Psoas muscle (tissue), 8 donors: ENCODE data around the gene CALCOCO1. TPM values are rescaled to one million over a fixed set of nuclear protein-coding genes. Genes with fewer than 3 reads are reported as not detected.

ENCODE experiments used
- ATAC-seq, 4 donors: fragments of 200-7000 bp; cut with Tn5 transposase; one replicate each; pipeline ENCODE4 v1.9.1; 2020; ENCODE audit warnings: moderate library complexity in 3 of 4, mild to moderate bottlenecking in 2 of 4
- DNase-seq, 2 donors: peaks; one replicate each; pipeline ENCODE4 v3.0.0-alpha.2; 2020
- H3K27ac ChIP-seq: fragments of 200-600 bp; one replicate; pipeline ENCODE4 v1.8.0; 2022
- H3K27me3 ChIP-seq, 3 donors: fragments of 200-600 bp in 1 of 3; one replicate each; pipeline versions ENCODE4 v1.6.1 to v1.8.0; 2013 to 2022; ENCODE audit warnings: low read length in 2 of 3, mild to moderate bottlenecking in 2 of 3, moderate library complexity in 1 of 3; ENCODE audit not compliant: insufficient read depth in 3 of 3
- H3K36me3 ChIP-seq, 2 donors: fragments of 200-600 bp in 1 of 2; one replicate each; pipeline versions ENCODE4 v1.6.1 to v1.8.0; 2013 to 2022; ENCODE audit warnings: low read depth in 1 of 2, mild to moderate bottlenecking in 1 of 2, moderate library complexity in 1 of 2; ENCODE audit not compliant: insufficient read depth in 1 of 2
- H3K4me1 ChIP-seq: fragments of 200-600 bp; one replicate; pipeline ENCODE4 v1.8.0; 2022
- H3K4me3 ChIP-seq: fragments of 200-600 bp; one replicate; pipeline ENCODE4 v1.8.0; 2022; ENCODE audit warnings: mild to moderate bottlenecking
- H3K9me3 ChIP-seq: fragments of 200-600 bp; one replicate; pipeline ENCODE4 v1.8.0; 2022
- CTCF ChIP-seq: fragments of 200-600 bp; IDR thresholded peaks from one replicate; pipeline ENCODE4 v1.8.0; 2022; ENCODE audit warnings: antibody characterized with exemption
- WGBS, 3 donors: extraction: QIAGEN DNeasy Blood & Tissue Kit; methylation state at CpG; one replicate each; pipeline versions ENCODE4 v1.1.6 to v1.1.7; 2013; 5-methylcytosine and 5-hydroxymethylcytosine counted together
- intact Hi-C, 2 donors: fragments of 100-400 bp; cut with DNase I; formaldehyde crosslinking; loops; one replicate each; pipeline versions ENCODE4 v1.11.0 to v1.14.2; 2022
- polyA plus RNA-seq, 3 donors: library from polyadenylated mRNA; stranded (reverse); fragments of 200-250 nt; gene quantifications; one replicate each; pipeline ENCODE4 v1.2.3, GENCODE V29; 2013
- total RNA-seq, 4 donors: library from RNA; stranded (reverse); fragmentation: NEBNext Ultra II Directional in 2 of 4; extraction: Animal tissue kit (Norgen Biotek cat#: 25700) in 2 of 4; gene quantifications; one replicate each; pipeline versions ENCODE4 v1.2.1 to v1.2.4, GENCODE V29; 2021 to 2023
- donor health status: healthy with polysubstance abuse.
- donor health status: DM: no; HTN: no; CAD: no; lungs with moderate emphysema.
- donor health status: Bipolar disorder and iron deficiency.
- donor health status: healthy.
- donor health status: DM: yes; HTN: yes; CAD: no.
- donor health status: DM: no; HTN: no; CAD: no.
- donor health status: DM: no; HTN: no; CAD: no.
- donor health status: DM: yes; HTN: yes; CAD: no.

Gene CALCOCO1
- total and polyA plus RNA-seq, 7 donors: 41.1 to 255 (median 180) TPM

GRCh38 chr12:53674977-53675700 is 52.1 kb downstream of the CALCOCO1 start:
- Histone ChIP-seq H3K4me3 (peak overlapping the region; percentile 68), H3K27ac (peak overlapping the region; percentile 93), H3K36me3 (peaks cover 3 to 39% of the 10 kb centered on the region in 2 donors), H3K9me3 (no peaks in the 10 kb centered on the region), H3K4me1 (peaks cover 30% of the 10 kb centered on the region), H3K27me3 (no peaks in the 10 kb centered on the region)
- intact Hi-C loops: loop anchor here (2.0 to 10.0 kb wide), 4 partner anchors 48 to 330 kb away; partner anchors contain the start of gene ATF7 (in 1 of the 2)
- ATAC-seq: no peak
- WGBS, 3 donors: 20 to 23% (median 20%) methylated on average over 8 of the region's 8 CpGs
- DNase-seq: no peak
- no peak for TF ChIP-seq CTCF

- intact Hi-C loops: loop anchor here (5.0 to 10.0 kb wide), 2 partner anchors 44 to 326 kb away; partner anchors contain the start of gene ATF7 (in 1 of the 2)
- Histone ChIP-seq H3K27me3 (no peaks in the 10 kb centered on the region), H3K9me3 (no peaks in the 10 kb centered on the region), H3K36me3 (peaks cover 10 to 81% of the 10 kb centered on the region in 2 donors), H3K27ac (no peak overlapping the region), H3K4me3 (no peak overlapping the region), H3K4me1 (peaks cover 20% of the 10 kb centered on the region)
- TF ChIP-seq CTCF: no peak
- DNase-seq (no peak), ATAC-seq (no peak)
Measured at GRCh38 chr12:53670971-53671370, 56.3 kb downstream of the CALCOCO1 start.

GRCh38 chr12:53670308-53670707 is 56.9 kb downstream of the CALCOCO1 start:
- intact Hi-C loops: loop anchor here (5.0 to 10.0 kb wide), 2 partner anchors 43 to 326 kb away; partner anchors contain the start of gene ATF7 (in 1 of the 2)
- ATAC-seq: no peak
- TF ChIP-seq CTCF: no peak
- WGBS, 3 donors: 90 to 92% (median 92%) methylated on average over 7 of the region's 7 CpGs
- Histone ChIP-seq H3K4me3 (no peak overlapping the region), H3K36me3 (peaks cover 10 to 87% of the 10 kb centered on the region in 2 donors), H3K9me3 (no peaks in the 10 kb centered on the region), H3K4me1 (peaks cover 20% of the 10 kb centered on the region), H3K27me3 (no peaks in the 10 kb centered on the region), H3K27ac (no peak overlapping the region)
- no peak for DNase-seq

GRCh38 chr12:53667080-53667479 is 60.2 kb downstream of the CALCOCO1 start:
- Histone ChIP-seq H3K4me1 (peaks cover 7% of the 10 kb centered on the region), H3K9me3 (no peaks in the 10 kb centered on the region), H3K27me3 (no peaks in the 10 kb centered on the region), H3K27ac (peak overlapping the region; percentile 53), H3K4me3 (no peak overlapping the region), H3K36me3 (peaks cover 13 to 78% of the 10 kb centered on the region in 2 donors)
- intact Hi-C loops: no loop called here
- 91 to 97% (median 91%) methylated on average over 2 of the region's 2 CpGs for WGBS, 3 donors
- DNase-seq: no peak
- TF ChIP-seq CTCF: no peak
- no peak for ATAC-seq
